Measurements from ENCODE around the gene FOSL1. TPM values are rescaled to one million over a fixed set of nuclear protein-coding genes. Genes with fewer than 3 reads are reported as not detected.

The FOSL1 gene
- total RNA-seq, 1 donor from 2014 or later = 37.9 TPM

- FAIRE-seq (no peak), DNase-seq (ENCODE audit: low read depth) (no peak)
- no peak overlapping the region for H3K9ac ChIP-seq (ENCODE audit: low read length)
- Mint-ChIP-seq H3K4me1 (ENCODE audit: low read depth, unreplicated experiment) (peaks cover 26% of the 10 kb centered on the region), H3K27me3 (ENCODE audit: low read depth, unreplicated experiment) (no peaks in the 10 kb centered on the region), H3K9me3 (ENCODE audit: unreplicated experiment) (no peaks in the 10 kb centered on the region), H3K36me3 (ENCODE audit: low read depth, unreplicated experiment) (peaks cover 15% of the 10 kb centered on the region), H3K4me3 (ENCODE audit: unreplicated experiment) (peak overlapping the region; percentile 27), H3K27ac (ENCODE audit: unreplicated experiment) (no peak overlapping the region)
- H3K4me1 ChIP-seq (ENCODE audit: insufficient read depth, low read length) = peaks cover 32% of the 10 kb centered on the region
- peaks cover 96% of the 10 kb centered on the region for H4K20me1 ChIP-seq (ENCODE audit: insufficient read depth, low read length)
- H3K27me3 ChIP-seq (ENCODE audit: insufficient read depth, low read length) = no peaks in the 10 kb centered on the region
- no peak overlapping the region for H3K4me3 ChIP-seq (ENCODE audit: insufficient read depth, low read depth, low read length)
- H3K27ac ChIP-seq (ENCODE audit: low read depth, low read length) = no peak overlapping the region
- no peaks in the 10 kb centered on the region for H3K9me3 ChIP-seq (ENCODE audit: insufficient read depth, low read depth, low read length)
- TF ChIP-seq CTCF (IDR thresholded peaks at IDR 0.05; ENCODE audit: insufficient read depth, low read depth, low read length) = no peak
- TF ChIP-seq EZH2 (IDR thresholded peaks at IDR 0.05; ENCODE audit: insufficient read depth, low read length) = no peak
- H2AFZ ChIP-seq (ENCODE audit: low read depth, low read length) = no peak overlapping the region
- H3K36me3 ChIP-seq (ENCODE audit: insufficient read depth, low read length) = peaks cover 35% of the 10 kb centered on the region
- H3K79me2 ChIP-seq (ENCODE audit: insufficient read depth, low read length) = peaks cover 64% of the 10 kb centered on the region
- no peak overlapping the region for H3K4me2 ChIP-seq (ENCODE audit: low read length)
These were observed 33.5 kb downstream of the FOSL1 start for GRCh38 chr11:65866509-65867283.

- H3K27me3 Mint-ChIP-seq (ENCODE audit: low read depth, unreplicated experiment) = no peaks in the 10 kb centered on the region
- Histone ChIP-seq H4K20me1 (ENCODE audit: insufficient read depth, low read length) (peaks cover 89% of the 10 kb centered on the region), H3K9me3 (ENCODE audit: insufficient read depth, low read depth, low read length) (no peaks in the 10 kb centered on the region), H3K79me2 (ENCODE audit: insufficient read depth, low read length) (peaks cover 64% of the 10 kb centered on the region), H3K4me1 (ENCODE audit: insufficient read depth, low read length) (peaks cover 27% of the 10 kb centered on the region), H3K27ac (ENCODE audit: low read depth, low read length) (no peak overlapping the region), H3K27me3 (ENCODE audit: insufficient read depth, low read length) (no peaks in the 10 kb centered on the region), H3K4me2 (ENCODE audit: low read length) (no peak overlapping the region), H3K36me3 (ENCODE audit: insufficient read depth, low read length) (peaks cover 35% of the 10 kb centered on the region), H3K4me3 (ENCODE audit: insufficient read depth, low read depth, low read length) (no peak overlapping the region), H3K9ac (ENCODE audit: low read length) (no peak overlapping the region), H2AFZ (ENCODE audit: low read depth, low read length) (no peak overlapping the region)
- TF ChIP-seq CTCF (IDR thresholded peaks at IDR 0.05; ENCODE audit: insufficient read depth, low read depth, low read length) = no peak
- TF ChIP-seq EZH2 (IDR thresholded peaks at IDR 0.05; ENCODE audit: insufficient read depth, low read length) = no peak
- no peaks in the 10 kb centered on the region for H3K9me3 Mint-ChIP-seq (ENCODE audit: unreplicated experiment)
- H3K36me3 Mint-ChIP-seq (ENCODE audit: low read depth, unreplicated experiment) = peaks cover 15% of the 10 kb centered on the region
- no peak for DNase-seq (ENCODE audit: low read depth)
- no peak for FAIRE-seq
- peaks cover 24% of the 10 kb centered on the region for H3K4me1 Mint-ChIP-seq (ENCODE audit: low read depth, unreplicated experiment)
- H3K4me3 Mint-ChIP-seq (ENCODE audit: unreplicated experiment) = no peak overlapping the region
- H3K27ac Mint-ChIP-seq (ENCODE audit: unreplicated experiment) = peak overlapping the region; percentile 75
These were observed 34.5 kb downstream of the FOSL1 start for GRCh38 chr11:65865550-65866172.
